ENCODE results near the gene WDR59.

- TF ChIP-seq ZNF114 (CRISPR knock-in tag; IDR thresholded peaks at IDR 0.05), result no peak
- TF ChIP-seq POLR2AphosphoS5 (IDR thresholded peaks at IDR 0.05; ENCODE audit: low read depth), result no peak
- no peak for TF ChIP-seq EZH2phosphoT487 (IDR thresholded peaks at IDR 0.05; ENCODE audit: unreplicated experiment)
Observed at GRCh38 chr16:74837056-74837455, 147.9 kb downstream of the WDR59 start.
